ENCODE results near the gene RAB31. TPM values are rescaled to one million over a fixed set of nuclear protein-coding genes. Genes with fewer than 3 reads are reported as not detected.

Gene RAB31
- total and polyA plus RNA-seq, 8 donors: 1.4 to 28.2 (median 4.5) TPM

- ATAC-seq (no peak), DNase-seq (no peak), FAIRE-seq (no peak)
- Histone ChIP-seq H3K27me3 (no peaks in the 10 kb centered on the region), H3K4me3 (no peak overlapping the region), H3K4me1 (no peaks in the 10 kb centered on the region), H3K27ac (no peak overlapping the region), H3K9me3 (no peaks in the 10 kb centered on the region), H3K36me3 (no peaks in the 10 kb centered on the region)
- 90 to 92% methylated on average over 3 of the region's 3 CpGs for WGBS, 2 donors
- TF ChIP-seq CTCF (IDR thresholded peaks at IDR 0.05): no peak
- intact Hi-C loops (cut with DNase I): no loop called here
Measured at GRCh38 chr18:9690418-9691188, 17.5 kb upstream of the RAB31 start.

- 72 to 79% methylated on average over 1 of the region's 1 CpG for WGBS, 2 donors
- ATAC-seq: no peak
Measured at GRCh38 chr18:9691235-9691634, 16.9 kb upstream of the RAB31 start.

DNA sequence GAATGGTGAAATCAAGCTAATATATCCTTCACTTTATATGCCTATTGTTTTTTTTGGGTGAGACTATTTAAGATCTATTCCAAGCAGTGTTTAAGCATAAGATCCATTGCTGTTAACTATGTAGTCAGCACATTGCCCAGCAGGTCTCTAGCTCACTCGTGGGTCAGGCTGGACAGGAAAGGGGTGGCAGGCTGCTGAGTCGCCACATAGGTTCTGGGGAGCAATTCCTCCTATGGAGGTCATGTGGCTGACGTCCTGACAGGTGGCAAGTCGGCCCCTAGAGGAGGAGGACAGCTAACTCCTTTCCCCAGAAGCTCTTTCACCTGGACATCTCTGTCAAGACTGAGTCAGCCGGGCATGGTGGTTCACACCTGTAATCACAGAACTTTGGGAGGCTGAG, 13.9 kb upstream of the RAB31 start:
- FAIRE-seq (no peak), DNase-seq (no peak), ATAC-seq (no peak)
- no peak overlapping the region for H3K27ac ChIP-seq
- intact Hi-C loops (cut with DNase I): no loop called here
- no peak for TF ChIP-seq CTCF (IDR thresholded peaks at IDR 0.05)
- H3K27me3 ChIP-seq: no peaks in the 10 kb centered on the region
- H3K4me3 ChIP-seq: no peak overlapping the region
- H3K36me3 ChIP-seq: no peaks in the 10 kb centered on the region
- no peaks in the 10 kb centered on the region for H3K9me3 ChIP-seq
- WGBS, 2 donors: 74 to 75% methylated on average over 5 of the region's 5 CpGs
- no peaks in the 10 kb centered on the region for H3K4me1 ChIP-seq

More at GRCh38 chr18:9691235-9691634, 16.9 kb upstream of the RAB31 start:
- intact Hi-C loops (cut with DNase I): no loop called here
- no peak for DNase-seq
- no peaks in the 10 kb centered on the region for H3K36me3 ChIP-seq
- H3K4me3 ChIP-seq: no peak overlapping the region
- no peaks in the 10 kb centered on the region for H3K9me3 ChIP-seq
- no peak for TF ChIP-seq CTCF (IDR thresholded peaks at IDR 0.05)
- H3K27ac ChIP-seq: no peak overlapping the region
- FAIRE-seq: no peak
- no peaks in the 10 kb centered on the region for H3K4me1 ChIP-seq
- H3K27me3 ChIP-seq: no peaks in the 10 kb centered on the region

DNA sequence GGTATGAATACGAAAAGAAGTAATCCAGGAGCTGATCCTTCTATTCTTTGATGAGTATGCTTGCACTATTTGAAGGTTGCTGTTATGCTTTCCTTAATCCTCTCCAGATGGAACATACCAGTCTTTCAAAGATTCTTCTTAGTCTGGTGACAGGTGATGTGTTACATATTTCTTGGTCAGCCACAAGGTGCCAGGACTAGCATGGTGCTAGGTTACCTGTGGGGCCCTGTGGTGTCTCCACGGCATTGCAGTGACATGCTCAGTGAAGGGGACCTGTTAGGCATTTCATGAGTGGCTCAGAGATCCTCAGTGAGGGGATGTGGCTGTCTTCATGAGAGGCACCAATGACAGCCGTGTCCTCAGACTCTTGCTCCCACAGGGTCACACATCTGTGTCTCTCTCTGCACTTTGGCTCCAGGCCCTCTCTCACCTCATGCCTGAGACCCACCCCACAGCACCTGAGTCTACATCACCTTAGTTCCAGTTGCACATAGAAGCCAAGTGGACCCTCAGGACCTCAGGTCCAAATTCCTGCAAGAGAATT, 13.1 kb upstream of the RAB31 start:
- intact Hi-C loops (cut with DNase I): no loop called here
- no peak for TF ChIP-seq CTCF (IDR thresholded peaks at IDR 0.05)

GRCh38 chr18:9695605-9696004, 12.5 kb upstream of the RAB31 start:
- 71 to 73% methylated on average over 5 of the region's 5 CpGs for WGBS, 2 donors
- no peaks in the 10 kb centered on the region for H3K9me3 ChIP-seq
- FAIRE-seq: no peak
- no peak for ATAC-seq
- H3K4me1 ChIP-seq: no peaks in the 10 kb centered on the region
- H3K27ac ChIP-seq: no peak overlapping the region
- no peaks in the 10 kb centered on the region for H3K27me3 ChIP-seq
- intact Hi-C loops (cut with DNase I): no loop called here
- DNase-seq: no peak
- H3K36me3 ChIP-seq: no peaks in the 10 kb centered on the region
- no peak for TF ChIP-seq CTCF (IDR thresholded peaks at IDR 0.05)
- H3K4me3 ChIP-seq: no peak overlapping the region

More for the DNA sequence above, 13.1 kb upstream of the RAB31 start:
- no peaks in the 10 kb centered on the region for H3K4me1 ChIP-seq
- DNase-seq (no peak), ATAC-seq (no peak), FAIRE-seq (no peak)
- no peak overlapping the region for H3K27ac ChIP-seq
- no peaks in the 10 kb centered on the region for H3K36me3 ChIP-seq
- no peaks in the 10 kb centered on the region for H3K9me3 ChIP-seq
- no peak overlapping the region for H3K4me3 ChIP-seq
- WGBS, 2 donors: 77% methylated on average over 3 of the region's 3 CpGs
- H3K27me3 ChIP-seq: no peaks in the 10 kb centered on the region

All from pancreas (tissue), 10 donors.